Right ventricle myocardium superior (tissue), 1 donor: ENCODE data around the gene FBXO47. TPM values are rescaled to one million over a fixed set of nuclear protein-coding genes. Genes with fewer than 3 reads are reported as not detected.
"Not testable (repeated sequence)": the region's sequence is repeated elsewhere in the genome, so short reads cannot be mapped to it uniquely, and the experiment has no call there.

Experiments
- ATAC-seq: fragments of 200-7000 bp; cut with Tn5 transposase; one replicate; pipeline ENCODE4 v1.9.1; 2020; ENCODE audit warnings: mild to moderate bottlenecking; ENCODE audit not compliant: poor library complexity
- DNase-seq: peaks from one replicate; pipeline ENCODE4 v3.0.0-alpha.2; 2020
- intact Hi-C: fragments of 100-400 bp; cut with DNase I; formaldehyde crosslinking; loops from one replicate; pipeline ENCODE4 v1.11.2; 2022
- total RNA-seq: library from RNA; stranded (reverse); fragmentation: NEBNext Ultra II Directional; extraction: Animal tissue kit (Norgen Biotek cat#: 25700); gene quantifications from one replicate; pipeline ENCODE4 v1.2.1, GENCODE V29; 2021
- donor health status: DM: no; HTN: yes; CAD: no; lungs with severe emphysema.

The FBXO47 gene
- total RNA-seq, 1 donor from 2014 or later = not detected

- DNase-seq = peak; percentile 19
- ATAC-seq, intact Hi-C loops: not testable (repeated sequence)
Observed at GRCh38 chr17:38911731-38912081, 55.5 kb downstream of the FBXO47 start.

- peak; percentile 38 for DNase-seq
- intact Hi-C loops = no loop called here
- ATAC-seq = no peak
Observed at GRCh38 chr17:38911081-38911730, 56.0 kb downstream of the FBXO47 start.

GRCh38 chr17:38910325-38910724, 56.9 kb downstream of the FBXO47 start:
- intact Hi-C loops = no loop called here
- no peak for DNase-seq
- no peak for ATAC-seq

GRCh38 chr17:38908676-38909181, 58.5 kb downstream of the FBXO47 start:
- intact Hi-C loops = no loop called here
- DNase-seq (peak; percentile 38), ATAC-seq (peak; percentile 9)

GRCh38 chr17:38907930-38908675, 59.1 kb downstream of the FBXO47 start:
- DNase-seq (peak; percentile 36), ATAC-seq (no peak)
- intact Hi-C loops = no loop called here

GRCh38 chr17:38906460-38907228, 60.6 kb downstream of the FBXO47 start:
- intact Hi-C loops = no loop called here
- DNase-seq (peak; percentile 37), ATAC-seq (no peak)

GRCh38 chr17:38905375-38905774, 61.8 kb downstream of the FBXO47 start:
- peak; percentile 24 for DNase-seq
- intact Hi-C loops = no loop called here
- no peak for ATAC-seq

- intact Hi-C loops = no loop called here
- DNase-seq = no peak
- no peak for ATAC-seq
Observed at GRCh38 chr17:38904892-38905291, 62.3 kb downstream of the FBXO47 start.

GRCh38 chr17:38903404-38903803, 63.8 kb downstream of the FBXO47 start:
- ATAC-seq (no peak), DNase-seq (no peak)
- intact Hi-C loops = no loop called here

GRCh38 chr17:38900978-38901656, 66.1 kb downstream of the FBXO47 start:
- intact Hi-C loops = no loop called here
- ATAC-seq = peak; percentile 66
- no peak for DNase-seq

- ATAC-seq (no peak), DNase-seq (no peak)
Observed at GRCh38 chr17:38899421-38899820, 67.8 kb downstream of the FBXO47 start.

GRCh38 chr17:38898812-38899348, 68.3 kb downstream of the FBXO47 start:
- no peak for ATAC-seq
- intact Hi-C loops = no loop called here
- peak; percentile 74 for DNase-seq

More at GRCh38 chr17:38899421-38899820, 67.8 kb downstream of the FBXO47 start:
- intact Hi-C loops = no loop called here

GRCh38 chr17:38898291-38898679, 68.9 kb downstream of the FBXO47 start:
- ATAC-seq (no peak), DNase-seq (no peak)
- intact Hi-C loops = no loop called here

- ATAC-seq (no peak), DNase-seq (peak; percentile 68)
- intact Hi-C loops = no loop called here
Observed at GRCh38 chr17:38897671-38898290, 69.4 kb downstream of the FBXO47 start.

- ATAC-seq (peak; percentile 73), DNase-seq (peak; percentile 92)
- intact Hi-C loops = no loop called here
Observed at GRCh38 chr17:38897176-38897575, 70.0 kb downstream of the FBXO47 start.

- no peak for ATAC-seq
- intact Hi-C loops = no loop called here
Observed at GRCh38 chr17:38896346-38896954, 70.8 kb downstream of the FBXO47 start.

GRCh38 chr17:38894276-38894675, 72.9 kb downstream of the FBXO47 start:
- intact Hi-C loops = no loop called here
- DNase-seq = no peak
- ATAC-seq = no peak

More at GRCh38 chr17:38896346-38896954, 70.8 kb downstream of the FBXO47 start:
- no peak for DNase-seq

GRCh38 chr17:38893607-38894006, 73.6 kb downstream of the FBXO47 start:
- intact Hi-C loops = no loop called here
- ATAC-seq (peak; percentile 19), DNase-seq (peak; percentile 70)
